C4-2B (cell line): Measurements from ENCODE around the gene DEFB132.

Experiments used
- H3K27ac ChIP-seq: fragments of 450-650 bp; 2 replicates; pipeline ENCODE4 v1.5.1; 2017
- ZFX ChIP-seq: fragments of 450-650 bp; IDR thresholded peaks from 2 replicates; pipeline ENCODE4 v1.6.1; 2017
- TF ChIP-seq, protein P1 (sequence below): fragments of 450-650 bp; conservative IDR thresholded peaks from 2 replicates; pipeline ENCODE4 v1.5.1; 2017; ENCODE audit warnings: mild to moderate bottlenecking

Gene DEFB132

GRCh38 chr20:301886-302848, 44.6 kb downstream of the DEFB132 start:
- no peak overlapping the region for H3K27ac ChIP-seq

DNA sequence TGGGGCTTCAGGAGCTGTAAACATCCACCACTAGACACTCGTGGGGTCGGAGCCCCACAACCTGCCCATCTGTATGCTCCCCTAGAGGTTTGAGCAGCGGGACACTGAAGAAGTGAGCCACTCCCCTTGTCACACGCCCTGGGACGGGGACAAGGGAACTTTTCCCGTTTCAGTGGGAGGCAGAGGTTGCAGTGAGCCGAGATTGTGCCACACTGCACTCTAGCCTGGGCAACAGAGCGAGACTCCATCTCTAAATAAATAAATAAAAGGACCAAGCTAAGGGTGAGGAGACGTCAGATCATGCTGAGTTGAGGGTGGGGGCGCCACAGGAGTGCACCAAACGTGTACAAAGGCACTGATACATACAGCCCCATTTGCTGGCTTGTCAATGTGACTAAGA, 48.2 kb downstream of the DEFB132 start:
- TF ChIP-seq, protein P1, sequence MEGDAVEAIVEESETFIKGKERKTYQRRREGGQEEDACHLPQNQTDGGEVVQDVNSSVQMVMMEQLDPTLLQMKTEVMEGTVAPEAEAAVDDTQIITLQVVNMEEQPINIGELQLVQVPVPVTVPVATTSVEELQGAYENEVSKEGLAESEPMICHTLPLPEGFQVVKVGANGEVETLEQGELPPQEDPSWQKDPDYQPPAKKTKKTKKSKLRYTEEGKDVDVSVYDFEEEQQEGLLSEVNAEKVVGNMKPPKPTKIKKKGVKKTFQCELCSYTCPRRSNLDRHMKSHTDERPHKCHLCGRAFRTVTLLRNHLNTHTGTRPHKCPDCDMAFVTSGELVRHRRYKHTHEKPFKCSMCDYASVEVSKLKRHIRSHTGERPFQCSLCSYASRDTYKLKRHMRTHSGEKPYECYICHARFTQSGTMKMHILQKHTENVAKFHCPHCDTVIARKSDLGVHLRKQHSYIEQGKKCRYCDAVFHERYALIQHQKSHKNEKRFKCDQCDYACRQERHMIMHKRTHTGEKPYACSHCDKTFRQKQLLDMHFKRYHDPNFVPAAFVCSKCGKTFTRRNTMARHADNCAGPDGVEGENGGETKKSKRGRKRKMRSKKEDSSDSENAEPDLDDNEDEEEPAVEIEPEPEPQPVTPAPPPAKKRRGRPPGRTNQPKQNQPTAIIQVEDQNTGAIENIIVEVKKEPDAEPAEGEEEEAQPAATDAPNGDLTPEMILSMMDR: no peak
- TF ChIP-seq ZFX: no peak

More at GRCh38 chr20:301886-302848, 44.6 kb downstream of the DEFB132 start:
- no peak for TF ChIP-seq ZFX
- TF ChIP-seq, protein P1: no peak

DNA sequence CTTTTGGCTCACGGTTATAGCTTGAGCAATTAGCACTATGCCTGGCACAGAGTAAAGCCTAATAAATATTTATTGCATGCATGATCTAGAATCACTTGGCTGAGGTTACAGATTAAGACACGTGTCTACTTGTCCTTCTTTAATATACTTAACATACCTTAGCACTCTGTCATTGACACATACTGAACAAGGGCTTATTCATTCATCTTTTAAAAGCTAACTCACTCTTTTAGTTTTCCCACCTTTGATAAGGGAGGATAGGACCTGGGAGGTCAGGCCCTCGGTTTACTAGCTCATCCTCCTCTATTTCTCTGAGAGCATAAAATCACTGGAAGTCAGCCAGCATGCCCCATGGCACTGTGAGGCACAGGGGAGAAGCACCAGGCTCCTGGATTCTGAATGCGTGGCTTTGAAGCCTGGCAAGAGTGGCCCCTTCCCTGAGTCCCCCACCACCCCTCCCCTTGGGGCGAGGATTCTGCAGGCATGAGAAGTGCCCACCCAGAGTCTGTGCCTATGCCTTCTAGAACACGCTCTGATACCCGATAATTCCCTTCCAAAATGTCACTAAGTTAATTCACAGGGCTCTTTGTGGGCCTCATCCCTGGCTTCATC, 51.0 kb downstream of the DEFB132 start:
- TF ChIP-seq, protein P1: no peak
- H3K27ac ChIP-seq: no peak overlapping the region

More for the DNA sequence above, 48.2 kb downstream of the DEFB132 start:
- no peak overlapping the region for H3K27ac ChIP-seq

DNA sequence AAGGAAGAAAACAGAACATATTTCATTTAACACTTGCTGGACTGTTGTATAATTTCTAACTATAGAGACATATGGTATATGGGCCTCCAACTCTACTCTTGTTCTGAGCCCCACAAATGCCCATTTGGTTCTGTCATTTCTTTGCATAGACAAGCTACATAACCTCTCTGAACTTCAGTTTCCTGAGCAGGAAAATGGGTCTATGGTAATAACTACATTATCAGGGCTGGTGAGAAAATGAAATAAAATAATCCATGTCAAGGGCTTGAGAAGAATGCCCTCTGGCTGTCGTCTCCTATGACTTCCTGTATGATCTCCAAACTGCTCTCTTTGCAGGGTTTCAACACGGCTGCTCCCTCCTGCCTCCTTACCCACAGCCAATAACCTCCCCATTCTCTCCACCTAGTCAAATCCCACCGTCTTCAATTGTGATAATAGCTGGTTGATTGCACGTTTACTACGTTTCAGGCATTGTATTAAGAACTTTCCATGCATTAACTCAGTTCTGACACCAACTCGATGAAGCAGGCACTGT, 51.8 kb downstream of the DEFB132 start:
- no peak overlapping the region for H3K27ac ChIP-seq
- TF ChIP-seq ZFX: no peak
- TF ChIP-seq, protein P1: no peak

DNA sequence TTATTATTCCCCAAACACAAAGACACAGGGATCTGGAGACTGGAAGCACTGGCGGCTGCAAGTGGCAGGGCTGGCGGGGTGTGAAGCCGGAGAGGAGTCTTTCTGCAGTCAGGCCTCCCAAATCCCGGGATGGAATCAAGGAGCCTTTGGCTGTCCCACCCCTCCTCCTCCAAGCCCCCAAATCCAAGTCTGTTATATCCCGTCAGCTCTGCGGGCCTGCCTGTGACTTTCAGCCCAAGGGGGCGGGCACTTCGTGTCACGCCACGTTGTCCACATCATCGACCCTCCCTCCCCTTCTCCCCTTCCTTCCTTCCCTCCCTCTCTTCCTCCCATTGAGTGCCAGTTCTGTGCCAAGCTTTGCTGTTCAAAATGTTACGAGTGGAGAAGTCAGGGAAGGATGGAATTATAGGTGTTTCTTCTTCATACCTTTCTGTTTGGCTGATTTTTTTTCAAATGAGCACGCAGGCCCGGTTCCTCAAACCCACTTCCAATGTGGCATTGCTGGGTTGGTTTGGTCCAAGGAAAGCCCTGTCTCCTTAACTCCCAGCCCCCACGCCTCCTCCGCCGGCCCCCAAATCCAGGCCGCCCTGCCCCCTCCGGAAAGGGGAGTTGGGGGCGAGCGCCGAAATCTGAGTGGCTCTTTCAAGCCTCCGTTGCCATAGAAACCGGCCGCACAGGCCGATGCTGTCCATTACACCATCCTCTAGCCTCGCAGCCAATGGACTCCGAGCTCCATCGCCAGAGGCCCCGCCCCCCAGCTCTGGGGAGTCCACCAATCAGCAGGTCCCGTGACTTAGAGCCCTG, 52.5 kb downstream of the DEFB132 start:
- H3K27ac ChIP-seq: no peak overlapping the region
- TF ChIP-seq ZFX: no peak
- TF ChIP-seq, protein P1: no peak

DNA sequence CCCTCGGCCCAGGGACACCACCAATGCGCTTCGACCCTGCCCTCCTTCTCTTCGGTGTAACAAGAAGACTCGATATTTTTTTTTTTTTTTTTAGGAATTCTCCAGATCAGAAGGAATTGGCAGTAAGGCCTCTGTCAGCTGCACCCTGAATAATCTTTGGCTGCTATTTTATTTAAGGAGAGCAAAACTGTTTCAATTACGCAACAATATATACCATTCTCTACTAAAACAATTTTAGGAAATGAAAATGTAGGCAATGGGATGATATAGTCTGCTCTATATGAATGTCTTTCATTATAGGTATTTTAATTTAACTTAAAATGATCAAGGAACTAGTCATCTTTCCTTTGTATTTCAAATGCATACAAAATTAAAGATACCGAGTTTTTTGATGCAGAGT, 53.1 kb downstream of the DEFB132 start:
- no peak overlapping the region for H3K27ac ChIP-seq
- TF ChIP-seq, protein P1: no peak
- no peak for TF ChIP-seq ZFX
